Measurements from ENCODE around the gene DLG1.

Gene DLG1

DNA sequence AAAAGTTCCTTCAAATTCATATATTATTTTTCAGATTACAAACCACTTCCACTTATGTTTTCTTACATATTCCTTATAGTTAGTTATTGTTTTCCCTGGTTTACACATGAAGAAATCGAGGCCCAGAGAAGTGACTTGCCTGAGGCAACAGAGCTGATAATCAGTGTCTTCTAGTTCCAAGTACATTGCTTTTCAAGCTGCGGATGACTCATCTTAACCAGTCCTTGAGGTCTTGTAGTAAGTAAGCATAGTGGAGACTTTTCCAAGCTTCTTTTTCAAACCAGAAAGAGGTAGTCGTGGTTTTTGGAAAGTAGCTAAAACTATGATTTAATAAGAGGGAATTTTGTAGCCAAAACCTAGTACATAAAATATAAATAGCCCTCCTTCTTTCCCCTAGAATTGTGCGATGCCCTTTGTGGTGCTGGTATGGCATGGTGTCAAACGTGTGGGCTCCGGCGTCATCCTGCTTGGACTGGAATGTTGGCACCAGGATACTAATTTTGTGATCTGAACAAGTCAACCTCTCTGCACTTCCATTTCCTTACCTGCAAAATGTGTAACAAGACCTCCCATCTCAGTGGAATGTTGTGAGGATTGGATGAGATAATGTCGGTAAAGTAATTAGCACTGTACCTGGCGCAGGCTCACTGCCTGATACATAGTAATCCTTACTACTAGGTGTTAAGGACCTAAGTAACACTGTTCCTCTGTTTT is 19.0 kb upstream of the DLG1 start:
- DNase-seq (ENCODE audit: low read depth): peak; percentile 90

DNA sequence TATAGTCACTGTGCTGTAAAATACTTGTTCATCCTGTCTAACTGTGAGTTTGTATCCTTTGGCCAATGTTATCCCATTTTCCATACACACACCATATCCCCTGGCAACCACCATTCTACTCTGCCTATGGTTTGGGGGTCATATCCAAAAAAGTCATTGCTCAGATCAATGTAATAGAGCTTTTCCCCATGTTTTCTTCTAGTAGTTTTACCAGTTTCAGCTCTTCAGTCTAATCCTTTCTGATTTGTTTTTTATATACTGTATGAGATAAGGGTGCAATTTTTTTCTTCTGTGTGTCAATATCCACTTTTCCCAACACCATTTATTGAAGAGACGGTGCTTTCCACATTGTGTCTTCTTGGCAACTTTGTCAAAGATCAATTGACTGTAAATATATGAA is 14.0 kb upstream of the DLG1 start:
- no peak for DNase-seq (ENCODE audit: low read depth)

DNA sequence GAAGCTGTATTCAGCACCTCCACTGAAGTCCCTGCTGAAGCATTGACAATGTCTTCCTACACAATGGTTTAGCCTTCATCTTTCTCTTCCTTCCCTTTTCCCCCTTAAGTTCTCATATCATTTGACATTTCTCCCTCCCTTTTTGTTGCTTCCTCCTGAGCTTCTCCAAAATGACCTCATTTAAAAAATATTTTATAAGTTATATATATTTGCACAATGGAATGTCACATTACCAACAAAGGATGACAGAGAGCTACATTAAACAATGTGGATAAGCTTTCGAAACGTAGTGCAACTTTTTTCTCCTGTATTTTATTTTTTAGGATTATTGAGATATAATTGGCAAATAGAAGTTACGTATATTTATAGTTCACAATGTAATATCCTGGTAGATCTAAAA is 13.2 kb upstream of the DLG1 start:
- DNase-seq (ENCODE audit: low read depth): no peak

- peak; percentile 78 for DNase-seq (ENCODE audit: low read depth)
These were observed 11.3 kb upstream of the DLG1 start for GRCh38 chr3:197309528-197310361.

DNA sequence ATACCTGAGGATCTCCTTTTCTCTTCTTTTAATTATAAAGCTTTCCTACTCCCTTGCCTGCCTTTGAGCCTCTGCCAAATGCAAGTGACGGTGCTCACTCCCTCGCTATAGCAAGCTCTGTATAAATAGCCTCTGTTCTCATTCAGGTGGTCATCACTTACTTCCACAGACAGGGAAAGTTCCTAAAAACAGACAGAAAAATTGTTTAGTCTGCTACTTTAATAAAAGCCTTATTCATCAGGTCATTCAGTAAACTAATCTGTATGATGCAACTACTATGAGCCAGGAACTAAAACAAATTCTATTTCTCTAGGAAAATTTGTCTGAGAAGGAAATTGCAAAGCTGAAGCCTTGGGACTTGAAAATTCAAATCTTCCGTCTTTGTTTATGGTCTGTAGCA is 10.2 kb upstream of the DLG1 start:
- no peak for DNase-seq (ENCODE audit: low read depth)

DNA sequence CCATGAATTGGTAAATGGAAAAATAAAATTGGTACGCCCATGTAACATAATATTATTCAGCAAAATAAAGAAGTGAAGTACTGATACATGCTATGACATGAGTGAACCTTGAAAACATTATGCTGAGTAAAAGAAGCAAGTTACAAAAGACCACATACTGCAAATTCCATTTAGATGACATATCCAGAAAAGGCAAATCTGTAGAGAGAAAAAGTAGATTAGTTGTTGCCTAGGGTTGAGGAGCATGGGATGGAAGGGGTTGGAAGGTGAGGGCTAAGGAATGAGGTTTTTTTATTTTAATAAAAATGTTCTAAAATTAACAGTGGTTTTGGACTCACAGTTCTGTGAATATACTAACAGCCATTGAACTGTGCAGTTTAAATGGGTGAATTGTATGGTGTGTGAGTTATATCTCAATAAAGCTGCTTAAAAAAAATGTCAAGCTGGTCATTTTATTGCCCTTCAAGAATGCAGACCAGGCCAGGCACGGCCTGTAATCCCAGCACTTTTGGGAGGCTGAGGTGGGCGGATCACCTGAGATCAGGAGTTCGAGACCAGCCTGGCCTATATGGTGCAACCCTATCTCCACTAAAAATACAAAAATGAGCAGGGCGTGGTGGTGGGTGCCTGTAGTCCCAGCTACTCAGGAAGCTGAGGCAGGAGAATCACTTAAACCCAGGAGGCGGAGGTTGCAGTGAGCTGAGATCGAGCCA is 8.1 kb upstream of the DLG1 start:
- DNase-seq (ENCODE audit: low read depth): no peak

GRCh38 chr3:197305854-197306253 is 7.4 kb upstream of the DLG1 start:
- no peak for DNase-seq (ENCODE audit: low read depth)

- DNase-seq (ENCODE audit: low read depth): no peak
These were observed 5.0 kb upstream of the DLG1 start for GRCh38 chr3:197303452-197303851.

DNA sequence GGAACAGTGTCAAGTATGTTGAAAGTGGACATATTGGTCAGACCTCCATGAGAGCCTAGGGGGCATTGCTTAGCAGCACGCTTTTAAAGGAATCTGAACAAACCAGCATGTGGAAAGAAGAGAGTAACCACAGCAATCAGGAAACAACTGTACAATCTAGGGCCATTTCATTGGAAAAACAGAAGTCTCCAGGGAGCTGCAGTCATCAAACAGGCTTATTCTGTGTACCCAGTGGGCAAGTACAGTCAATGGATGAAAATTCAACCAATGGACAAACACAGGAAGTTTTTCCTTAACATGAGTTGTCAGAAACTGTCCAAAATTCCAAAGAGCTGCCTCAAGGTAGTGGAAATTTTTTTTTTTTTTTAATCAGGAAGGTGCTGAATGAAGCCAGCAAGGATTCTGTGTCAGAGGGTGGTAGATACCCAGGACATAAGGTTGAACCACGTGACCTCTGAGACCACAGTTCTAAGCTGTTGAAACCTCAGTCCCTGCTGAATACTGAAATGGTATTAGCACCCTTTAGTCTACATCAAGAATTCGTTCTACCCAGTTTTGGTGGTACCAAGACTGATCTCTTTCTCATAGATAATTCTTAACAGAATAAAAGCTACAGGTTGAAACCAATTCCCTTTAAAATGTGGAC is 4.4 kb upstream of the DLG1 start:
- DNase-seq (ENCODE audit: low read depth): no peak

GRCh38 chr3:197302033-197302432 is 3.6 kb upstream of the DLG1 start:
- no peak for DNase-seq (ENCODE audit: low read depth)

DNA sequence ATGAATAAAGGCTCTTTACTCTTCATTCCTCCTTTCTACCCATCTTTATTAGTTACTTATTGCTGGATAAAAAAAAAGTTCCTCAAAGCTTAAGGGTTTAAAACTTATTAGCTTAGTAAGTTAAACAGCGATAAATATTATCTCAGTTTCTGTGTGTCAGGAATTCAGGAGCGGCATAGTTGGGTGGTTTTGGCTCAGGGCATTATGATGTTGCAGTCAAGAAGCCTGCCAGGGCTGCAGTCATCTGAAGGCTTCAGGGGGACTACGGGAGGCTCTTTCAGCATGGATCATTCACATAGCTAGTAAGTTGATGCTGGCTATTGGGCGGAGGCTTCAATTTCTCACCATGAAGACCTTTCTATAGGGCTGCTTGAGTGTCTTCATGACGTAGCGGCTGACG is 1.9 kb upstream of the DLG1 start:
- no peak for DNase-seq (ENCODE audit: low read depth)

- DNase-seq (ENCODE audit: low read depth): no peak
These were observed 788 bp upstream of the DLG1 start for GRCh38 chr3:197298945-197299854.

GRCh38 chr3:197297476-197298340 is 704 bp downstream of the DLG1 start:
- DNase-seq (ENCODE audit: low read depth): peak; percentile 68

DNA sequence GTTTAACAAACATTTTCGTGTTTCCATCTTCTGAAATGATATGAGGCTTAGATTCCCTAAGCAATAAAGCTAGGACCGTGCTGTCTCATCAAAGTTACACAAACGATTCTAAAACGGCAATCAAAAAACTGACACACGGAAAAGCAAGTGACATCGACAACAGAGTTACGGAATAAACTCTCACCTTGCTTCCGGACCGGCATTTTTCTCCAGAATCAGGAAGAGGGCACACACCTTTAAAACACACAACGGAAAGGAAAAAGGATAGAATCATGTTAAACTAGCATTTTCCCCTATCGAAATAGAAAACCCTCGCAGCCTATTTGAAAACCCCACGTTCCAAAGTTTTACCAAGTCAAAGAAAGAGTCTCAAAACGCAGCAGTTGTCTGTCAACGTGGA is 1.4 kb downstream of the DLG1 start:
- no peak for DNase-seq (ENCODE audit: low read depth)

DNA sequence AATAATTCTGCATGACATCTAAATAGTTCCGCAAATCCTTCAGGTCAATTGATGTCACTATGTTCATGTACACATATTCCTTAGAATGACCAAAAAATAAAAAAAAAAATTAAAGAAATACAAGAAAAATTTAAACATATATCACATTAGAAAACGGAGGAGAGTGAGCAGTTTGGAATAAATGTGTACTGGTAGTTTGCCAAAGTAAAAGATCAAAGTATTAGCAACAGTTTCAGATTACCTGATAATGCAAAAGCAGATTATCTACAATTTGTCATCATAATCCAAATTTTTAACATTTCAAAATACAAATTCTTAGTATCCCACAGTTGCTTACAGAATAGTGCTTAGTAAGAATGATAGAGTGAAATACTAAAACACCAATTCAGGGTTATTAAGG is 1.9 kb downstream of the DLG1 start:
- DNase-seq (ENCODE audit: low read depth): no peak

DNA sequence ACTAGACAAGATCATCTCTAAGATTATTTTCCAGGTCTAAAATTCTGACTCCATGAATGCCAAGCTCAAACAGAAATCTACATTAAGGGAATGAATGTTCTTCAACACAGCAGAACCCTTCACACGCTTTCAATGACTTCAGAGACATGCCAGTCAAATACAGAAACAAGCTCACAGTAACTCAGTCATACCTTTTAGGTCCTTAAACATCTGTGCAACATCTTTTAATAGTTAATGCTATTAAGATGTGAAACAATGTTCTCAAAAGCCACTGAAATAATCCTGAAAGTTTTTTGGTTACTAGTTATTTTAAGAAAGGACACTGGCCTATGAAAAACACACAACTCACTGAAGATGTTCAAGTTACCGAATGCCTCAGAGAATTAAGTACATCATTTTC is 2.5 kb downstream of the DLG1 start:
- DNase-seq (ENCODE audit: low read depth): no peak

- no peak for DNase-seq (ENCODE audit: low read depth)
These were observed 4.7 kb downstream of the DLG1 start for GRCh38 chr3:197293605-197294237.

DNA sequence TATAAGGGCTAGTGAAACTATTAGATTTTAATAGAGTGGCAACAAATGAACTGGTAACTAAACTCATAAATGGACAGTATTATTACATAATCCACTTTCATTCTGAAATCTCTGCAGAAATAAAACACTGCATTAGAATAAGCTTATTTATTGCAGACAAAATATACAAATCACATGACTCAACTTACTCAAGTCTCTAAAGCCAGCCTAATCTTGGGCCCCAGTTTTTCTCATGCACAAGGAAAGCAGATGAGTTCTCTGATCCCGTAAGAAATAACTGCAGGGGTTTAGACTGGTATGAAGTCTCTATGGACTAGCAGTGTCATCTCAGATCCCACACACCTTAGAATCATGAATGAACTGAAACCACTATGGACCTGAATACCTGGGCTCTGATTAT is 5.8 kb downstream of the DLG1 start:
- no peak for DNase-seq (ENCODE audit: low read depth)

- DNase-seq (ENCODE audit: low read depth): no peak
These were observed 6.2 kb downstream of the DLG1 start for GRCh38 chr3:197292083-197292646.

DNA sequence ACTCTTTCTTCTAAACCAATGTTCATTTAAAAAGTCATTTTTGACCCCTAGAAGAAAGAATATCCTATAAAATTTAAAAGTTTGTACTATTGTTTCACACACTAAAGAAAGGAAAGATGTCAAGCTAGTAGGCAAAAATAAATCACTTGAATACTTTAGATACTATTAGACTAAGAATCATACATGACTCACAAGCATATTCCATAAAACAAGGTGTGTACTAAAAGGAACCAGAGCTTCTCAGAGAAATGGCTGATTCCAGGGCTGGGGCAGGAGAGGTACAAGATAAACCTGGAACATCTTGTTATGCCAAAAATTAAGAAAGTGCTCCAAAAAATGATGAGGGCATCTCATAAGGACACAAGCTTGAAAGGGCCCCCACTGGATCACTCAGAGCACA is 8.7 kb downstream of the DLG1 start:
- no peak for DNase-seq (ENCODE audit: low read depth)

Measured in fibroblast of the conjunctiva (primary cell).